ENCODE results near the gene C1orf105. TPM values are rescaled to one million over a fixed set of nuclear protein-coding genes. Genes with fewer than 3 reads are reported as not detected.

Gene C1orf105
- not detected in 2 replicates for total RNA-seq

DNA sequence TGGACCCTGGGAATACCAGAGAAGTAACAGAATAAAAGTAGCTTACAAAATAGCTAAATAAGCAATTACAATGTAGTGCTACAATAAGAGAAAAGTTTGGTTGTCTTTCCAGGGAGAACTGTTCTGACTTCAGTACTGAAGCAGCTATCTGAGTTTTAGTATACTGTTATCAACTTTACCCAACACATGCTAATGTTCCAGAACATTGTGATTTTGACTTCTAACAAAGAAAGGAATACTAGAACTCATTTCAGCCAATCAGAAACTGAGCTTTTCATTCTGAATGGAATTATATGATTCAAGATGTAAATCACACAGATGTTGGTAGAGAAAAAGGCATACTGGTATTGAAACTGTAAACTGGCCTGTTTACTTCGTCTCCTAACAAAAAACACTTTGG, at the start of gene C1orf105:
Gene C1orf105 (plus strand): TSS at position 301 of the 400 bp plus-strand sequence. CDS start 201 bp downstream, outside the sequence.

DNA sequence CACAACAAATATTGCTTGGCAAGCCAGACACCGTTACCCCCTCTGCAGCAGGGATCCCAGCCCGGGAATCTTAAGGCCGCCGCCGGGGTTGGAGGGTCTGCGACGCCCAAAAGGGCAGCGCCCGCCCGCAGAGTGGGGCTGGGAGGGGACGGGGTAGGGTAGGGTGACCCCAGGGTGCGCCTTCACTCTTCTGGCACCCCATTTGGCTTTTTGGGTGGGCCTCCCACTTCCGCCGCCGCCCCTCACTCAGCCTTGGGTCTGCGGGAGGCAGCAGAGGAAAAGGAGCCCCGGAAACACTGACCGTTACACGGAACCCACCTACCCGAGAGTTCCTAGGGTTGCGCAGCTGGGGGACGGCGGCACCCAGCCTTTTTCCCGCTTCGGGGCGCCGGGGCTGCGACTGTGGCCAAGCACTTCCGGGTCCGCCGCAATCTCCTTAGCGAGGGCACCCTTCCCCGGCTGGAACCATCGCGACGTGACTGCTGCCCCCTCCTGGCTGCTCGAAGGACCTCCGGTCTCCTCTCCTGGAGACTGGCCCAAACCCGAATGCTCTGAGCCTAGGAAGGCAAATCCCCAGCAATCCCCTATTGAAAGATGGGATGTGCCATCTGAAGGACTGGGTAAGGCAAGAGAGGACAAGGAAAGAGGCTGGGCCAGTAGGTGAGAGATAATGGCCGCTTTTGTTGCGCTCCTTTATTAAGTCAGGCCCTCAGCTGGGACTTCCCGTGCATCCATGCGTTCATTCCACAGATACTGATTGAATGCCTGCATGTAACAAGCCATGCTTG, 23.4 kb downstream of the C1orf105 start, which contains the start of gene PIGC:
Gene PIGC (minus strand): TSS at position 404 of the 788 bp plus-strand sequence. CDS start 1,447 bp downstream, outside the sequence.

Other genes starting within 250 kb of the C1orf105 start
- gene PIGC, start 23.4 kb downstream of the C1orf105 start, total RNA-seq = 18.1 and 21.6 TPM in 2 replicates
- gene SUCO, start 112.5 kb downstream of the C1orf105 start, total RNA-seq = 15.5 and 15.6 TPM in 2 replicates
- gene FASLG, start 238.4 kb downstream of the C1orf105 start, total RNA-seq = not detected in 2 replicates